GM06990 (cell line): ENCODE results near the gene MYBPH.

ENCODE experiments used
- DNase-seq: peaks from one replicate; pipeline ENCODE4 v3.0.0-alpha.2; 2011; ENCODE audit not compliant: insufficient read length; ENCODE audit errors: extremely low read depth
- H3K27me3 ChIP-seq: replicated peaks from 2 replicates; pipeline ENCODE4 v1.6.0; 2011; ENCODE audit warnings: low read length; ENCODE audit not compliant: control insufficient read depth, insufficient read depth
- H3K36me3 ChIP-seq: 2 replicates; pipeline ENCODE4 v1.5.1; 2011; ENCODE audit warnings: low read length; ENCODE audit not compliant: control insufficient read depth, insufficient read depth
- H3K4me3 ChIP-seq: replicated peaks from 2 replicates; pipeline ENCODE4 v1.5.1; 2011; ENCODE audit warnings: low read depth, mild to moderate bottlenecking, control low read depth, low read length
- TF ChIP-seq, protein P1 (sequence below): IDR thresholded peaks from 2 replicates; pipeline ENCODE4 v1.5.1; 2011; ENCODE audit warnings: low read length, control low read depth, mild to moderate bottlenecking, inconsistent platforms; ENCODE audit not compliant: insufficient read depth, poor library complexity, severe bottlenecking

The MYBPH gene, protein sequence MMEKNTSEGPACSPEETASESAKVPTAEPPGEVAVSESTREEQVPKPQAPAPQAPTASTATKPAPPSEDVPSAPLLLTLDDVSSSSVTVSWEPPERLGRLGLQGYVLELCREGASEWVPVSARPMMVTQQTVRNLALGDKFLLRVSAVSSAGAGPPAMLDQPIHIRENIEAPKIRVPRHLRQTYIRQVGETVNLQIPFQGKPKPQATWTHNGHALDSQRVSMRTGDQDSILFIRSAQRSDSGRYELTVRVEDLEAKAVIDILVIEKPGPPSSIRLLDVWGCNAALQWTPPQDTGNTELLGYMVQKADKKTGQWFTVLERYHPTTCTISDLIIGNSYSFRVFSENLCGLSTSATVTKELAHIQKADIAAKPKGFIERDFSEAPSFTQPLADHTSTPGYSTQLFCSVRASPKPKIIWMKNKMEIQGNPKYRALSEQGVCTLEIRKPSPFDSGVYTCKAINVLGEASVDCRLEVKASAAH

DNA sequence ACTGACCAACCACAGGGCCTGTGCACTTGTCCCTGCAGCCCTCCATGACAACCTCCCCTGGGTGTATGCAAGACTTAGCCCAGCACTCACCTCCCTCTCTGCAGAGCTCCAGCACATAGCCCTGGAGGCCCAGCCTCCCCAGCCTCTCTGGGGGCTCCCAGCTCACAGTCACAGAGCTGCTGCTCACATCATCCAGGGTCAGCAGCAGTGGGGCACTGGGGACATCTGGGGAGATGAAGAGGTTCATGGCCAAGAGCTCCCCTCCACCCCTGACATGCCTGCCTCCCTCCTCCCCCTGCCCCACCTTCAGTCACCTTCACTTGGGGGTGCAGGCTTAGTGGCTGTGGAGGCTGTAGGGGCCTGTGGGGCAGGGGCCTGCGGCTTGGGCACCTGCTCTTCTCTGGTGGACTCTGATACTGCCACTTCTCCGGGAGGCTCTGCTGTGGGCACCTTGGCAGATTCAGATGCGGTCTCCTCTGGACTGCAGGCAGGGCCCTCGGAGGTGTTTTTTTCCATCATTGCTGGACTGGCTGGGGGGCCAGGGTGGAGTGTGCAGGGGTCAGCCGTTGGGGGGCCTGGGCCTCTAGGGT, at the start of gene MYBPH:
Gene MYBPH (minus strand): TSS at position 590 of the 590 bp plus-strand sequence. CDS start 71 bp downstream, at position 519.
- TF ChIP-seq, protein P1, sequence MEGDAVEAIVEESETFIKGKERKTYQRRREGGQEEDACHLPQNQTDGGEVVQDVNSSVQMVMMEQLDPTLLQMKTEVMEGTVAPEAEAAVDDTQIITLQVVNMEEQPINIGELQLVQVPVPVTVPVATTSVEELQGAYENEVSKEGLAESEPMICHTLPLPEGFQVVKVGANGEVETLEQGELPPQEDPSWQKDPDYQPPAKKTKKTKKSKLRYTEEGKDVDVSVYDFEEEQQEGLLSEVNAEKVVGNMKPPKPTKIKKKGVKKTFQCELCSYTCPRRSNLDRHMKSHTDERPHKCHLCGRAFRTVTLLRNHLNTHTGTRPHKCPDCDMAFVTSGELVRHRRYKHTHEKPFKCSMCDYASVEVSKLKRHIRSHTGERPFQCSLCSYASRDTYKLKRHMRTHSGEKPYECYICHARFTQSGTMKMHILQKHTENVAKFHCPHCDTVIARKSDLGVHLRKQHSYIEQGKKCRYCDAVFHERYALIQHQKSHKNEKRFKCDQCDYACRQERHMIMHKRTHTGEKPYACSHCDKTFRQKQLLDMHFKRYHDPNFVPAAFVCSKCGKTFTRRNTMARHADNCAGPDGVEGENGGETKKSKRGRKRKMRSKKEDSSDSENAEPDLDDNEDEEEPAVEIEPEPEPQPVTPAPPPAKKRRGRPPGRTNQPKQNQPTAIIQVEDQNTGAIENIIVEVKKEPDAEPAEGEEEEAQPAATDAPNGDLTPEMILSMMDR, result no peak
- no peaks in the 10 kb centered on the region; the same call in 1 of the 2 replicates for H3K27me3 ChIP-seq

GRCh38 chr1:203225071-203225470, 49.4 kb upstream of the MYBPH start:
- TF ChIP-seq, protein P1, result no peak
- peaks cover 3% of the 10 kb centered on the region for H3K27me3 ChIP-seq
- no peaks in the 10 kb centered on the region for H3K36me3 ChIP-seq
- H3K4me3 ChIP-seq, result no peak overlapping the region
- no peak for DNase-seq

More for the DNA sequence above, at the start of gene MYBPH:
- Histone ChIP-seq H3K4me3 (no peak within 1 kb of the TSS), H3K36me3 (no peaks in the 10 kb centered on the region)
- DNase-seq, result no peak

GRCh38 chr1:203223012-203223775, 47.6 kb upstream of the MYBPH start:
- no peaks in the 10 kb centered on the region for H3K36me3 ChIP-seq
- DNase-seq, result no peak
- peaks cover 2% of the 10 kb centered on the region for H3K27me3 ChIP-seq
- TF ChIP-seq, protein P1, result no peak
- H3K4me3 ChIP-seq, result no peak overlapping the region

GRCh38 chr1:203219934-203220333, 44.3 kb upstream of the MYBPH start:
- DNase-seq, result no peak
- Histone ChIP-seq H3K4me3 (no peak overlapping the region), H3K27me3 (peaks cover 2% of the 10 kb centered on the region), H3K36me3 (no peaks in the 10 kb centered on the region)
- TF ChIP-seq, protein P1, result no peak

DNA sequence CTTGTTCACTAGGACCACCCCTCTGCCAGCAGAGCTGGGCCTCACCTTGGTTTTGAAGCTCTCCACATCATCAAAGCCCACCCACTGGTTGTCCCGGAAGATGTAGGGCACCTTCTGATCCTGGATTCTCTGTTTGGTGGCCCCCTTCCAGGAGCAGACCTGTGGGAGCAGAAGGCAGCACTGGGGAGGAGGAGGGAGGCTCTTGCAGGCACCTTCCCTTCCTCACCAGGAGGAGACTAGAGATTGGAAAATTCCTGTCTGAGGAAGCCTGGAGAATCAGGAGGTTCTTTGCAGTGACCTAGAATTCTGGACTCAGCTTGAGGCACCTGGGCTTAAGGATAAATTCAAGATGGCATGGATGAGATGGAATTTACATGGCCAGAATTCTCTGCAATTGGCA, 43.5 kb upstream of the MYBPH start:
- TF ChIP-seq, protein P1, result no peak
- DNase-seq, result no peak
- Histone ChIP-seq H3K27me3 (no peaks in the 10 kb centered on the region; the same call in 1 of the 2 replicates), H3K4me3 (no peak overlapping the region), H3K36me3 (no peaks in the 10 kb centered on the region)
